ENCODE data around the gene BTG4. TPM values are rescaled to one million over a fixed set of nuclear protein-coding genes. Genes with fewer than 3 reads are reported as not detected.

The BTG4 gene
- total and polyA plus RNA-seq, 2 donors (not counting 1 experiment from before 2014, with no cell fraction given), result not detected

GRCh38 chr11:111452146-111452545 is 60.0 kb downstream of the BTG4 start:
- intact Hi-C loops (cut with micrococcal nuclease), result no loop called here
- POLR2A ChIA-PET, result no interaction called here
- Mint-ChIP-seq H3K27ac (no peak overlapping the region), H3K4me3 (no peak overlapping the region), H3K4me1 (peaks cover 29% of the 10 kb centered on the region), H3K9me3 (ENCODE audit: insufficient read depth) (no peaks in the 10 kb centered on the region), H3K27me3 (peaks cover 33% of the 10 kb centered on the region)
- no peak for DNase-seq
- Histone ChIP-seq H3K4me2 (replicated peaks; ENCODE audit: low read depth, low read length, poor library complexity, severe bottlenecking) (no peak overlapping the region), H3K27ac (ENCODE audit: low read length in 2 of 2) (no peak overlapping the region), H3K9ac (ENCODE audit: low read length) (no peak overlapping the region), H3K36me3 (replicated peaks in 1 of 2; ENCODE audit: control extremely low read depth in 1 of 2, control insufficient read depth in 1 of 2, extremely low read depth in 1 of 2, insufficient read depth in 2 of 2, low read length in 1 of 2) (no peaks in the 10 kb centered on the region), H3K27me3 (replicated peaks in 1 of 4; ENCODE audit: control extremely low read depth in 1 of 4, control insufficient read depth in 3 of 4, insufficient read depth in 4 of 4, low read length in 3 of 4) (peaks cover 0 to 30% (median 3%) of the 10 kb centered on the region in 4 experiments), H3K4me3 (ENCODE audit: control extremely low read depth in 1 of 5, extremely low read depth in 1 of 5, insufficient read depth in 1 of 5, low read depth in 2 of 5, low read length in 4 of 5) (no peak overlapping the region), H3K4me1 (ENCODE audit: control insufficient read depth in 2 of 2, insufficient read depth in 2 of 2, low read length in 2 of 2) (peaks cover 18 to 20% of the 10 kb centered on the region in 2 donors), H4K20me1 (ENCODE audit: control insufficient read depth, insufficient read depth, low read length, poor library complexity, severe bottlenecking) (no peaks in the 10 kb centered on the region), H3K9me3 (ENCODE audit: control extremely low read depth in 1 of 3, control insufficient read depth in 2 of 3, insufficient read depth in 1 of 3, low read length in 2 of 3) (no peaks in the 10 kb centered on the region), H3K79me2 (ENCODE audit: control insufficient read depth, insufficient read depth, low read length) (no peaks in the 10 kb centered on the region), H2AFZ (ENCODE audit: insufficient read depth, low read depth, low read length, poor library complexity, severe bottlenecking) (no peak overlapping the region)
- no peak for ATAC-seq (ENCODE audit: low read depth)
- WGBS (ENCODE audit: insufficient coverage), result 100% methylated on average over 3 of the region's 6 CpGs
- no peak for TF ChIP-seq EZH2 (IDR thresholded peaks at IDR 0.05; ENCODE audit: borderline replicate concordance, insufficient read depth, low read depth, low read length, poor library complexity, severe bottlenecking)
- TF ChIP-seq, protein P1, sequence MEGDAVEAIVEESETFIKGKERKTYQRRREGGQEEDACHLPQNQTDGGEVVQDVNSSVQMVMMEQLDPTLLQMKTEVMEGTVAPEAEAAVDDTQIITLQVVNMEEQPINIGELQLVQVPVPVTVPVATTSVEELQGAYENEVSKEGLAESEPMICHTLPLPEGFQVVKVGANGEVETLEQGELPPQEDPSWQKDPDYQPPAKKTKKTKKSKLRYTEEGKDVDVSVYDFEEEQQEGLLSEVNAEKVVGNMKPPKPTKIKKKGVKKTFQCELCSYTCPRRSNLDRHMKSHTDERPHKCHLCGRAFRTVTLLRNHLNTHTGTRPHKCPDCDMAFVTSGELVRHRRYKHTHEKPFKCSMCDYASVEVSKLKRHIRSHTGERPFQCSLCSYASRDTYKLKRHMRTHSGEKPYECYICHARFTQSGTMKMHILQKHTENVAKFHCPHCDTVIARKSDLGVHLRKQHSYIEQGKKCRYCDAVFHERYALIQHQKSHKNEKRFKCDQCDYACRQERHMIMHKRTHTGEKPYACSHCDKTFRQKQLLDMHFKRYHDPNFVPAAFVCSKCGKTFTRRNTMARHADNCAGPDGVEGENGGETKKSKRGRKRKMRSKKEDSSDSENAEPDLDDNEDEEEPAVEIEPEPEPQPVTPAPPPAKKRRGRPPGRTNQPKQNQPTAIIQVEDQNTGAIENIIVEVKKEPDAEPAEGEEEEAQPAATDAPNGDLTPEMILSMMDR (IDR thresholded peaks at IDR 0.05), result no peak
- CTCF ChIA-PET, result interaction anchor here (2.2 kb wide), 1 partner anchor 15 kb away, joined by 9 read pairs; no protein-coding TSS in a partner anchor

DNA sequence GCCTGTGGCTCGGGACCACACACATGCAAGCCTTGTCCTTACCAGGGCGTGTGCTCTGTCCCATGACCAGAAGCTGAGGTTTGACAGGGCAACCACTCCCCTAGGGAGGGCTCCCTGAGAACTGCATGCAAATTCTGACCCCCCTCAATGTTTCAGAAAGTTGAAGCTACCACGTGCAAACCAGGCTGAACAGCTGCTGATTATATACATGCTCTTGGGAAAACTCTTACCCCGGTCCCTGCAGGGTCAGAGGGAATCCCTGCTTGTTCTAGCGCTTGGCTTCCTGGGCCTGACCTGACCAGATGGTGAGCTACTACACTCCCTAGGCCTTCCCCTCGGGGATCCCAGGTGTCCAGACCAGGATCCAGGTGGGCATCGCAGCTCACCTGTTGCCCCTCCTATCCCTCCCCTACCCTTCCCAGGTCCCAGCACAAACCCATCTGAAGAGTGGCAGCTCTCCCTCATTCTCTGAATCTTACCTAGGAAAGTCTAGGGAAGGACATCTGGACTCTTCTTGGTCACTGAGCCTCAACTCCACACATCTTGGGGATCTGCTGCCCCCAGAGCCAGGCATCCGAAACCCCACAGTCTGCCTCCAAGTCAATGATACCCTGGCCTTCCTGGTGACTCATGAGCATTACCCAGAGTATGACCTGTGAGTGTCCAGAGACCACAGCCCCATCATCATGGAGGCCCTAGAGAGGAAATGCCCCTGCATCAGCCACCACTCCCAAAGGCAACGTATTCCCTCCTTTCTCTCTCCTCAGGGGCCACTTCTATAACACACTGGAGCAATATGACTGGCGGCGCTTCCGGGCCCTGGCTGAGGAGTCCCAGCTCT is 61.5 kb downstream of the BTG4 start:
- intact Hi-C loops (cut with micrococcal nuclease), result no loop called here
- ATAC-seq (ENCODE audit: low read depth) (peak; percentile 48), DNase-seq (peak; percentile 66)
- no peaks in the 10 kb centered on the region for H3K9me3 ChIP-seq (ENCODE audit: control extremely low read depth in 1 of 3, control insufficient read depth in 2 of 3, insufficient read depth in 1 of 3, low read length in 2 of 3)
- no peaks in the 10 kb centered on the region for H4K20me1 ChIP-seq (ENCODE audit: control insufficient read depth, insufficient read depth, low read length, poor library complexity, severe bottlenecking)
- Mint-ChIP-seq H3K4me1 (peaks cover 41% of the 10 kb centered on the region), H3K9me3 (ENCODE audit: insufficient read depth) (no peaks in the 10 kb centered on the region), H3K4me3 (peak overlapping the region; percentile 6), H3K27me3 (peaks cover 33% of the 10 kb centered on the region), H3K27ac (peak overlapping the region; percentile 24)
- ChIA-PET POLR2A (interaction anchor here (0.9 kb wide), 1 partner anchor 71 kb away, joined by 3 read pairs; the partner anchor contains the start of gene POU2AF1), CTCF (interaction anchor here (0.6 to 2.9 kb wide), 7 partner anchors 14 to 1249 kb away, joined by 3 to 24 read pairs (median 3); no protein-coding TSS in a partner anchor)
- H2AFZ ChIP-seq (ENCODE audit: insufficient read depth, low read depth, low read length, poor library complexity, severe bottlenecking), result peak overlapping the region; percentile 6
- H3K9ac ChIP-seq (ENCODE audit: low read length), result no peak overlapping the region
- H3K36me3 ChIP-seq (replicated peaks in 1 of 2; ENCODE audit: control extremely low read depth in 1 of 2, control insufficient read depth in 1 of 2, extremely low read depth in 1 of 2, insufficient read depth in 2 of 2, low read length in 1 of 2), result no peaks in the 10 kb centered on the region
- peak overlapping the region; percentile 43 for H3K4me2 ChIP-seq (replicated peaks; ENCODE audit: low read depth, low read length, poor library complexity, severe bottlenecking)
- no peaks in the 10 kb centered on the region for H3K79me2 ChIP-seq (ENCODE audit: control insufficient read depth, insufficient read depth, low read length)
- H3K27ac ChIP-seq (ENCODE audit: low read length in 2 of 2), result no peak overlapping the region
- WGBS (ENCODE audit: insufficient coverage), result 41% methylated on average over 10 of the region's 12 CpGs
- peaks cover 0 to 23% (median 3%) of the 10 kb centered on the region in 4 experiments for H3K27me3 ChIP-seq (replicated peaks in 1 of 4; ENCODE audit: control extremely low read depth in 1 of 4, control insufficient read depth in 3 of 4, insufficient read depth in 4 of 4, low read length in 3 of 4)
- peaks cover 29 to 33% of the 10 kb centered on the region in 2 donors for H3K4me1 ChIP-seq (ENCODE audit: control insufficient read depth in 2 of 2, insufficient read depth in 2 of 2, low read length in 2 of 2)
- H3K4me3 ChIP-seq (ENCODE audit: control extremely low read depth in 1 of 5, extremely low read depth in 1 of 5, insufficient read depth in 1 of 5, low read depth in 2 of 5, low read length in 4 of 5), result no peak overlapping the region
- no peak for TF ChIP-seq EZH2 (IDR thresholded peaks at IDR 0.05; ENCODE audit: borderline replicate concordance, insufficient read depth, low read depth, low read length, poor library complexity, severe bottlenecking)
- TF ChIP-seq, protein P1 (IDR thresholded peaks at IDR 0.05), result no peak

All from B cell (primary cell).